Measurements from ENCODE around the gene PARM1. TPM values are rescaled to one million over a fixed set of nuclear protein-coding genes. Genes with fewer than 3 reads are reported as not detected.
"Not testable (repeated sequence)": the region's sequence is repeated elsewhere in the genome, so short reads cannot be mapped to it uniquely, and the experiment has no call there.

PARM1 gene
- total and polyA plus RNA-seq, 8 donors: 1.8 to 24.6 (median 8.4) TPM

GRCh38 chr4:74983253-74983635 lies 50.3 kb downstream of the PARM1 start:
- DNase-seq: no peak

GRCh38 chr4:74990276-74990875 lies 57.5 kb downstream of the PARM1 start:
- Histone ChIP-seq H3K27ac (no peak overlapping the region), H3K9me3 (peaks cover 0 to 3% (median 0%) of the 10 kb centered on the region in 4 donors), H3K27me3 (no peaks in the 10 kb centered on the region), H3K36me3 (no peaks in the 10 kb centered on the region), H3K4me1 (peaks cover 0 to 6% (median 0%) of the 10 kb centered on the region in 4 donors), H3K4me3 (no peak overlapping the region)
- no peak for TF ChIP-seq EP300 (IDR thresholded peaks at IDR 0.05)
- TF ChIP-seq CTCF (IDR thresholded peaks at IDR 0.05): no peak
- TF ChIP-seq POLR2A (IDR thresholded peaks at IDR 0.05): no peak
- no peak for TF ChIP-seq POLR2AphosphoS5 (IDR thresholded peaks at IDR 0.05)
- 69 to 88% (median 76%) methylated on average over 2 of the region's 2 CpGs for WGBS, 5 donors
- peak in 1 of 2 donors; percentile 27 for DNase-seq
- intact Hi-C loops (cut with DNase I; ENCODE audit: low total_unique reads): no loop called here

More at GRCh38 chr4:74983253-74983635, 50.3 kb downstream of the PARM1 start:
- peaks cover 0 to 11% (median 3%) of the 10 kb centered on the region in 4 donors for H3K9me3 ChIP-seq
- H3K36me3 ChIP-seq: no peaks in the 10 kb centered on the region
- H3K27me3 ChIP-seq: no peaks in the 10 kb centered on the region
- no peak overlapping the region for H3K27ac ChIP-seq
- H3K4me3 ChIP-seq: no peak overlapping the region
- no peaks in the 10 kb centered on the region for H3K4me1 ChIP-seq
- intact Hi-C loops (cut with DNase I; ENCODE audit: low total_unique reads): no loop called here
- TF ChIP-seq POLR2AphosphoS5 (IDR thresholded peaks at IDR 0.05): no peak
- TF ChIP-seq POLR2A (IDR thresholded peaks at IDR 0.05): no peak
- no peak for TF ChIP-seq EP300 (IDR thresholded peaks at IDR 0.05)
- TF ChIP-seq CTCF (IDR thresholded peaks at IDR 0.05): no peak

GRCh38 chr4:74994436-74994835 lies 61.5 kb downstream of the PARM1 start:
- intact Hi-C loops (cut with DNase I; ENCODE audit: low total_unique reads); DNase-seq; H3K36me3 ChIP-seq; H3K27me3 ChIP-seq; H3K4me3 ChIP-seq; H3K4me1 ChIP-seq; H3K27ac ChIP-seq; H3K9me3 ChIP-seq: not testable (repeated sequence)
- 83 to 91% (median 87%) methylated on average over 2 of the region's 2 CpGs for WGBS, 5 donors

GRCh38 chr4:74996996-74997395 lies 64.1 kb downstream of the PARM1 start:
- peaks cover 0 to 3% (median 0%) of the 10 kb centered on the region in 4 donors for H3K9me3 ChIP-seq
- no peak overlapping the region for H3K27ac ChIP-seq
- no peaks in the 10 kb centered on the region for H3K27me3 ChIP-seq
- no peaks in the 10 kb centered on the region for H3K4me1 ChIP-seq
- H3K36me3 ChIP-seq: no peaks in the 10 kb centered on the region
- TF ChIP-seq POLR2A (IDR thresholded peaks at IDR 0.05) (no peak), POLR2AphosphoS5 (IDR thresholded peaks at IDR 0.05) (no peak), CTCF (IDR thresholded peaks at IDR 0.05) (no peak)
- DNase-seq: no peak
- 14 to 42% (median 29%) methylated on average over 1 of the region's 1 CpG for WGBS, 5 donors
- no peak overlapping the region for H3K4me3 ChIP-seq
- intact Hi-C loops (cut with DNase I; ENCODE audit: low total_unique reads): no loop called here

GRCh38 chr4:74997948-74998729 lies 65.2 kb downstream of the PARM1 start:
- H3K27me3 ChIP-seq: no peaks in the 10 kb centered on the region
- peaks cover 0 to 2% (median 0%) of the 10 kb centered on the region in 4 donors for H3K9me3 ChIP-seq
- 85 to 89% (median 86%) methylated on average over 3 of the region's 3 CpGs for WGBS, 5 donors
- DNase-seq: no peak
- no peaks in the 10 kb centered on the region for H3K36me3 ChIP-seq
- no peaks in the 10 kb centered on the region for H3K4me1 ChIP-seq
- no peak overlapping the region for H3K4me3 ChIP-seq
- no peak overlapping the region for H3K27ac ChIP-seq
- intact Hi-C loops (cut with DNase I; ENCODE audit: low total_unique reads): no loop called here
- TF ChIP-seq POLR2AphosphoS5 (IDR thresholded peaks at IDR 0.05): no peak
- TF ChIP-seq EP300 (IDR thresholded peaks at IDR 0.05): no peak
- no peak for TF ChIP-seq CTCF (IDR thresholded peaks at IDR 0.05)
- no peak for TF ChIP-seq POLR2A (IDR thresholded peaks at IDR 0.05)
